Nephron (organoid): Measurements from ENCODE around the gene DEFB123.
"Not testable (repeated sequence)": the region's sequence is repeated elsewhere in the genome, so short reads cannot be mapped to it uniquely, and the experiment has no call there.

Experiments
- H3K27ac Mint-ChIP-seq, 3 experiments: 2 replicates each; pipeline ENCODE4 v1.8.0; 2020; ENCODE audit warnings: mixed read lengths in 3 of 3, mild to moderate bottlenecking in 2 of 3, moderate library complexity in 1 of 3
- H3K27me3 Mint-ChIP-seq: 2 replicates; pipeline ENCODE4 v1.8.0; 2021; ENCODE audit warnings: low read depth, mild to moderate bottlenecking, moderate library complexity, mixed read lengths
- H3K36me3 Mint-ChIP-seq: 2 replicates; pipeline ENCODE4 v1.8.0; 2020; ENCODE audit warnings: low read depth, mixed read lengths
- H3K4me1 Mint-ChIP-seq: 2 replicates; pipeline ENCODE4 v1.8.0; 2020; ENCODE audit warnings: mixed read lengths
- H3K4me3 Mint-ChIP-seq, 3 experiments: 2 replicates each; pipeline ENCODE4 v1.8.0; 2020; ENCODE audit warnings: mild to moderate bottlenecking in 3 of 3, mixed read lengths in 3 of 3, moderate library complexity in 2 of 3
- H3K9me3 Mint-ChIP-seq: 2 replicates; pipeline ENCODE4 v1.8.0; 2020; ENCODE audit warnings: mixed read lengths
- CTCF ChIP-seq, 3 experiments: fragments of 200-600 bp; sonication (generic); IDR thresholded peaks; one replicate each; pipeline ENCODE4 v1.5.0; 2021; ENCODE audit warnings: antibody characterized with exemption in 3 of 3; ENCODE audit not compliant: unreplicated experiment in 3 of 3

Gene DEFB123

DNA sequence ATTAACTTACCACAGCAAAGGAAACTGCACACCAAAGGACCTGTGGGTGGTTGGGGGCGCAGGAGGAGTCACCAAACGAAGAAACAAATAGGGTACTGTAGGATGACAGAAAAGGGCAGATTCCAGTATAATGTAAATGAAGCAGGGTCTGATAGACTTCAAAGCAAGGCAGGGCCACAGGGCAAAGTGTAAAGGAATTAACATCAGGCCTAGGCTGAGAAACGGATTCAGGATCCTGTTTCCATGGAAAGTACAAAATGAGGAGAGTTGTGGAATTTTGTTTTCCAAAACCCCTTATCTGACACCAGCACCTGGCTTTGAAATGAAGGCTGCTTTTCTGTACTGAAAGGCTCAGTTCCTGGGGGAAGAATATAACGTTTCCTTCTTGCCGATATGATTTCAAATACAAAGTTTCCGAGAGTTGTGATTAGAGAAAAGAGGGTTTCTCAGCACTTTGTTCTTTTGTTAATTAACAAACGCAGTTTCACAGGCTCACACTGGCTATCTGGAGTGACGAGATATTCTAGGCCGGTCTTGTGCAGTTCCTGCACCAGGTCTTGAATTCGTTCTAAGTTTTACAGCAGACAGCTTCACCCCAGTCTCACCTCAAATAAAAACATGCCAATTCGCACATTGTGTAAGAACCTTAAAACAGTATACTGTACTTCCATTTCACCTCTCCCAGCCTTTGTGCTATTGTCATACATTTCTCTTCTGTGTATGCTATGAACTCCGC lies 5.8 kb downstream of the DEFB123 start:
- TF ChIP-seq CTCF (IDR thresholded peaks at IDR 0.05; ENCODE audit: unreplicated experiment in 3 of 3), result no peak
- Mint-ChIP-seq H3K27me3 (no peaks in the 10 kb centered on the region), H3K36me3 (no peaks in the 10 kb centered on the region), H3K4me3 (no peak overlapping the region), H3K4me1 (no peaks in the 10 kb centered on the region), H3K27ac (no peak overlapping the region), H3K9me3 (peaks cover 27% of the 10 kb centered on the region)

DNA sequence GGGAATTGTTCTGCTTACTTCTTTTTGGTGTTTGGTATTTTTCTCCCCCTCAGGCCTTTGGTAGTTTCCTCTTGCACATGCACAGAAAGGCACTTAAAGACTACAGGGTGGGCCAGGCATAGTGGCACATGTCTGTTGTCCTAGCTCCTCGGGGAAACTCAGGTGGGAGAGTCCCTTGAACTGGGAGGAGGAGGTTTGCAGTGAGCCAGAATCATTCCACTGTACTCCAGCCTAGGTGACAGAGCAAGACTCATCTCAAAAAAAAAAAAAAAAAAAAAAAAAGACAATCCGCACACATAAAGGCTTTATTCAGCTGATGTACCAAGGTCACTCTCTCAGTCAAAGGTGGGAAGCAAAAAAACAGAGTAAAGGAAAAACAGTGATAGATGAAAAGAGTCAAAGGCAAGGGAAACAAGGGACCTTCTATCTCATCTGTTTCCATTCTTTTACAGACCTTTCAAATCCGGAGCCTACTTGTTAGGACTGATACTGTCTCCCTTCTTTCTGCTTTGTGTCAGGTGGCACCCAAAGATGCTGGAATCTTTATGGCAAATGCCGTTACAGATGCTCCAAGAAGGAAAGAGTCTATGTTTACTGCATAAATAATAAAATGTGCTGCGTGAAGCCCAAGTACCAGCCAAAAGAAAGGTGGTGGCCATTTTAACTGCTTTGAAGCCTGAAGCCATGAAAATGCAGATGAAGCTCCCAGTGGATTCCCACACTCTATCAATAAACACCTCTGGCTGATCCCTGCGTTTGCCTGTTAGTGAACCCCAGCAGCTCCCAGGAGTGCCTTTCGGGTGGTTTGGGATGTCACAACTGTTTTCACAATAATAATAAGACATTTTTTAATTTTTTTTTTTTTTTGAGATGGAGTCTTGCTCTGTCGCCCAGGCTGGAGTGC lies 9.3 kb downstream of the DEFB123 start:
- TF ChIP-seq CTCF (IDR thresholded peaks at IDR 0.05; ENCODE audit: unreplicated experiment in 3 of 3), result no peak
- no peaks in the 10 kb centered on the region for H3K36me3 Mint-ChIP-seq
- peaks cover 21% of the 10 kb centered on the region for H3K9me3 Mint-ChIP-seq
- H3K27me3 Mint-ChIP-seq, result no peaks in the 10 kb centered on the region
- H3K4me3 Mint-ChIP-seq, result no peak overlapping the region
- no peak overlapping the region for H3K27ac Mint-ChIP-seq
- no peaks in the 10 kb centered on the region for H3K4me1 Mint-ChIP-seq

DNA sequence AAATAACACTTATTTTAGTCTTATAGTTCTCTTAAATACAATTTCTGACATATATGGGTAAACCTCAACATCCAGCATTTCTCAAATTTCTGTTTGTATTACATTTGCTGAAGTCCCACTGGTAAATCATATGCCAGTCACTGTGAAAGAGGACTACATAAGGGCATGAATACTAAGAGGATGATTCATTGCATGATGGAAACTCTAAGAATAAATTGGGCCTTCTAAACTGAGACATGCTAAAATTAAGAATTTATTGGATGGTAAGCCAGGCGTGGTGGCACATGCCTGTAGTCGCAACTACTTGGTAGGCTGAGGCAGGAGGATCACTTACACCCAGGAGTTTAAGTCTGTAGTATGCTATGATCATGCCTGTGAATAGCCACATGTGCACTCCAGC lies 12.1 kb downstream of the DEFB123 start:
- Mint-ChIP-seq H3K36me3 (no peaks in the 10 kb centered on the region), H3K27me3 (no peaks in the 10 kb centered on the region), H3K9me3 (peaks cover 18% of the 10 kb centered on the region), H3K4me3 (no peak overlapping the region), H3K27ac (no peak overlapping the region), H3K4me1 (no peaks in the 10 kb centered on the region)
- no peak for TF ChIP-seq CTCF (IDR thresholded peaks at IDR 0.05; ENCODE audit: unreplicated experiment in 3 of 3)

GRCh38 chr20:31454361-31454760 lies 13.9 kb downstream of the DEFB123 start:
- Mint-ChIP-seq H3K9me3 (peaks cover 8% of the 10 kb centered on the region), H3K4me3 (no peak overlapping the region), H3K27ac (no peak overlapping the region), H3K27me3 (no peaks in the 10 kb centered on the region), H3K4me1 (no peaks in the 10 kb centered on the region), H3K36me3 (no peaks in the 10 kb centered on the region)
- TF ChIP-seq CTCF (IDR thresholded peaks at IDR 0.05; ENCODE audit: unreplicated experiment in 3 of 3), result no peak

DNA sequence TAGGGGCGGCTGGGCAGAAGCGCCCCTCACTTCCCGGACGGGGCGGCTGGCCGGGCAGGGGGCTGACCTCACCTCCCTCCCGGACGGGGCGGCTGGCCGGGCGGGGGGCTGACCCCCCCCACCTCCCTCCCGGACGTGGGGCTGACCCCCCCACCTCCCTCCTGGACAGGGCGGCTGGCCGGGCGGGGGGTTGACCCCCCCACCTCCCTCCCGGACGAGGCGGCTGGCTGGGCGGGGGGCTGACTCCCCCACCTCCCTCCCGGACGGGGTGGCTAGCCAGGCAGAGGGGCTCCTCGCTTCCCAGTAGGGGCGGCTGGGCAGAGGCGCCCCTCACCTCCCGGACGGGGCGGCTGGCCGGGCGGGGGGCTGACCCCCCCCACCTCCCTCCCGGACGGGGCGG lies 30.5 kb downstream of the DEFB123 start:
- H3K4me3 Mint-ChIP-seq, H3K36me3 Mint-ChIP-seq, H3K27me3 Mint-ChIP-seq, H3K27ac Mint-ChIP-seq, H3K4me1 Mint-ChIP-seq: not testable (repeated sequence)
- peaks cover 22% of the 10 kb centered on the region for H3K9me3 Mint-ChIP-seq

- Mint-ChIP-seq H3K4me1 (no peaks in the 10 kb centered on the region), H3K36me3 (peaks cover 4% of the 10 kb centered on the region), H3K27me3 (peaks cover 6% of the 10 kb centered on the region), H3K4me3 (no peak overlapping the region), H3K27ac (no peak overlapping the region), H3K9me3 (peaks cover 22% of the 10 kb centered on the region)
- no peak for TF ChIP-seq CTCF (IDR thresholded peaks at IDR 0.05; ENCODE audit: unreplicated experiment in 3 of 3)
These were observed 32.2 kb downstream of the DEFB123 start for GRCh38 chr20:31472395-31473330.
